HG03457 (cell line): Measurements from ENCODE around the gene C1QTNF1.

Source experiments
- ATAC-seq: cut with Tn5 transposase; IDR thresholded peaks from one replicate; pipeline ENCODE4 v1.9.1; 2021; ENCODE audit warnings: moderate number of reproducible peaks; ENCODE audit not compliant: unreplicated experiment

C1QTNF1 gene

DNA sequence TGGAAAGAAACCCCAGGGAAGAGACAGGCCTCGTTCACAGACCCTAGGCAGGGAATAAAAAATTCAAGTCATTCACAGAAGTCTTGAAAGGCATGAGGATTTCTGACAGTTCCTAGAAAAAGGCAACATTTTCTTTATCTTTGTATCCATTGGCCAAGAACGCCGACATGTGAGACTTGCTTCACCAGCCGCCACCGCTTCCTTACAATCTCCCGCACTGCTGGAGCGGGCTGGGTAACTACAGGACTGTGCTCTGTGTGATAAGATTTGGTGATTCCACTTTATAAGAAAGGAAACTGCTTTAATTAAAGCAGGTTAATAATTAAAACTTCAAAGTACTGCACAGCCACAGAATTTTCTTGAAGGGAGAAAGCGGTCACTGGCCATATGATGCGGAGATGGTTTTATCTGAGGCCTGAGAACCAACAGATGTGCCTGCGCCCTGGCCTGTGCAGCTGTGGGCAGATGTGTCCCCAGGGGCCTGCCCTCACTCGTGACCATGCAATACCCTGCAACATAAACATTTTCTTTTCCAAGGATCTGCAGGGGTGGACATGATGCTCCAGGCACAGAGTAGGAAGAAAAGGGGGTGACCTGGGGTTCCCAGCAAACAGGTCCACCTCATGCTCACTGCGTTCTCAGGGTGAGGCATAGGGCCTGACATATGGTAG is 31.3 kb upstream of the C1QTNF1 start:
- no peak for ATAC-seq

GRCh38 chr17:78993241-78993956 is 30.6 kb upstream of the C1QTNF1 start:
- no peak for ATAC-seq

GRCh38 chr17:78993981-78994671 is 29.8 kb upstream of the C1QTNF1 start:
- no peak for ATAC-seq

- ATAC-seq: no peak
Observed at GRCh38 chr17:78995022-78995760, 28.8 kb upstream of the C1QTNF1 start.

- no peak for ATAC-seq
Observed at GRCh38 chr17:78995761-78996451, 28.1 kb upstream of the C1QTNF1 start.

- no peak for ATAC-seq
Observed at GRCh38 chr17:78996781-78997201, 27.2 kb upstream of the C1QTNF1 start.

DNA sequence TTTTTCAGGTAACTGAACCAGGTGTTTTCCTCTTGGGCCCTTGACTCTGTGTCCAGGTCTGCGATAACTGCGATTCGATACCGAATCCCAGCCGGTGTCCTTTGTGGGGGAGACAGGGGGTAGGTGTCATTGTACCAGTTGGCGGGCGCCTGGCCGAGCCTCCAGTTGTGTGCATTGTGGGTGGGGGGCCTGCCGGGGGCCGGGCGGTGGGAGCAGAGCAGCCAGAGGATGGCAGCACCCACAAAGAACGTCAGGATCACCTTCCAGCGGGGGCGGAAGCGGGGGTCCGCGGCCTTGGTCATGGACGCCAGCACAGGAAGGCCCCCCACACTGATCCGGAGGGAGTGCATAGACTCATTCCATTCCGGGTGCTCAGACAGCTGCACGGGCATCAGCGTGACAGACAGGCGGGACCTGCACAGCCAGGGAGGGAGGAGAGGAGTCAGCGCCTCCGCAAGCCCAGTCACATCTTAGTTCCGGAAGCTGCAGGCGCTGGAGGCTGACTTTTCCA is 26.7 kb upstream of the C1QTNF1 start:
- ATAC-seq: no peak

GRCh38 chr17:78997881-78998280 is 26.1 kb upstream of the C1QTNF1 start:
- no peak for ATAC-seq

GRCh38 chr17:78998311-78999055 is 25.5 kb upstream of the C1QTNF1 start:
- no peak for ATAC-seq

GRCh38 chr17:78999056-78999768 is 24.8 kb upstream of the C1QTNF1 start:
- ATAC-seq: no peak

- ATAC-seq: no peak
Observed at GRCh38 chr17:78999947-79000395, 24.0 kb upstream of the C1QTNF1 start.

GRCh38 chr17:79000396-79001189 is 23.4 kb upstream of the C1QTNF1 start:
- no peak for ATAC-seq

DNA sequence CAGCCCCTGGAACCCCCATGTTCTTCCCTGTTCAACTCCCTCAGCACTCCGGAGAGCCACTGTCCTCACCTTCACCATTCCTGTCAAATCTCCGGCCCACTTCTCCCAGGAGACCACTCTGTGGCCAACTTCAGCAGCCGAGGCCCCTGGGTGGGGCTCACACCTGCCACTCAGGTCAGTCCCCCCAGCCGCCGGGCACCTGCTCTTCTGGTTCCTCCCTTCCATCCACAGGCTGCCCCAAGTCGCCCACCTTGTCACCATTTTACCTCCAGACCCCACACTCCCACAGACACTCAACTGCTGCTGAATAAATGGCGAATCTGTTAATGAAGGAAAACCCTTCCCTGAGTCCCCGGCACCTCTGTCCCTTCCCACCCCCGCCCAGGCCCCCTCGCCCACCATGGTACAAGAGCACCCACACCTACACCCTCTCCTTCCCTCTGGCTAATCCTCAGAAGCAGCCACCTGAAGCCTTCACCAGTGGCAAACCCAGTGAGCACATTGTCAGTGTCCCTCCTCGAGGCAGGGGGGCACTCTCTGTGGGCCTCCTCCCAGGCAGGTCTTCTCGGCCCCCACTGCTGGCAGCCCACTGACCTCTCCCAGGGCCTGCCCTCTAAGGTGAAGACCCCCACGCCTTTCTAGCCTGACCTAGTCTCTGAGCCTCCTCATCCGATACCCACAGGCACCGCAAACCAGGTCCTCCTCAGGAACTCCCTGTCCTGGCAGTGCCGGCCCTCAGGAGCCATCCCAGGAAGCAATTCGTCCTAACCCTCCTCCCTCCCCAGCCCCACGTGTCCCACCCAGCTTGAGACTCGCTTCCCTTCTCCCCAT is 22.6 kb upstream of the C1QTNF1 start:
- no peak for ATAC-seq

DNA sequence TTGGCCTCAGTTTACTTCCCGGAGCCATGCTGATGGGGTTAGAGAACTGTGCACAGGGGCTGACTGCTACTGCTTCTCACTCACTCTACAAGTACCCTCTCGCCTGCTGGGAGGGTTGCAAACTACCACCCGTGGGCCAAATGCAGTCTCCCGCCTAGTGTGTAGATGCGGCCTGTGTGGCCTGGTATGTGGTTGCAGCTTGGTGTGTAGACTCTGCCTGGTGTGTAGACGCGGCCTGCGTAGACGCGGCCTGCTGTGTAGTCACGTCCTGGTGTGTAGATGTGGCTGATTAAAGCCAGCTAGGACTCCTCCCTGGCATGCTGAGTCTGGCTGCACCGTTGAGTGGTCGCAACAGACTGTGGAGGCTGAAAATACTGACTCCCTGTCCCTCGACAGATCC is 21.7 kb upstream of the C1QTNF1 start:
- ATAC-seq: no peak

- ATAC-seq: no peak
Observed at GRCh38 chr17:79002796-79003593, 21.0 kb upstream of the C1QTNF1 start.

GRCh38 chr17:79003661-79004411 is 20.1 kb upstream of the C1QTNF1 start:
- no peak for ATAC-seq
